Testis (tissue), 2 donors: ENCODE results near the gene CFAP54.

ENCODE experiments used
- POLR2A ChIP-seq: fragments of 450-650 bp; IDR thresholded peaks from one replicate; pipeline ENCODE4 v1.6.1; 2017; ENCODE audit warnings: antibody characterized with exemption, mild to moderate bottlenecking, moderate library complexity
- TF ChIP-seq, protein P1 (sequence below), 3 experiments: fragments of 450-650 bp in 2 of 3; fragments of 200-600 bp in 1 of 3; sonication (generic) in 1 of 3; IDR thresholded peaks; one replicate each; pipeline ENCODE4 v1.5.1; 2016 to 2019; ENCODE audit warnings: antibody characterized with exemption in 3 of 3, mild to moderate bottlenecking in 2 of 3, moderate library complexity in 1 of 3

GRCh38 chr12:96786791-96787190 is 297.4 kb downstream of the CFAP54 start:
- no peak for TF ChIP-seq POLR2A
- TF ChIP-seq, protein P1, sequence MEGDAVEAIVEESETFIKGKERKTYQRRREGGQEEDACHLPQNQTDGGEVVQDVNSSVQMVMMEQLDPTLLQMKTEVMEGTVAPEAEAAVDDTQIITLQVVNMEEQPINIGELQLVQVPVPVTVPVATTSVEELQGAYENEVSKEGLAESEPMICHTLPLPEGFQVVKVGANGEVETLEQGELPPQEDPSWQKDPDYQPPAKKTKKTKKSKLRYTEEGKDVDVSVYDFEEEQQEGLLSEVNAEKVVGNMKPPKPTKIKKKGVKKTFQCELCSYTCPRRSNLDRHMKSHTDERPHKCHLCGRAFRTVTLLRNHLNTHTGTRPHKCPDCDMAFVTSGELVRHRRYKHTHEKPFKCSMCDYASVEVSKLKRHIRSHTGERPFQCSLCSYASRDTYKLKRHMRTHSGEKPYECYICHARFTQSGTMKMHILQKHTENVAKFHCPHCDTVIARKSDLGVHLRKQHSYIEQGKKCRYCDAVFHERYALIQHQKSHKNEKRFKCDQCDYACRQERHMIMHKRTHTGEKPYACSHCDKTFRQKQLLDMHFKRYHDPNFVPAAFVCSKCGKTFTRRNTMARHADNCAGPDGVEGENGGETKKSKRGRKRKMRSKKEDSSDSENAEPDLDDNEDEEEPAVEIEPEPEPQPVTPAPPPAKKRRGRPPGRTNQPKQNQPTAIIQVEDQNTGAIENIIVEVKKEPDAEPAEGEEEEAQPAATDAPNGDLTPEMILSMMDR (IDR thresholded peaks at IDR 0.05), result no peak
